Upper lobe of left lung (tissue), 4 donors: ENCODE data around the gene NR1H2.
"Not testable (repeated sequence)": the region's sequence is repeated elsewhere in the genome, so short reads cannot be mapped to it uniquely, and the experiment has no call there.

Experiments
- CTCF ChIP-seq, 6 experiments: fragments of 450-650 bp in 4 of 6; fragments of 200-600 bp in 2 of 6; sonication (generic) in 2 of 6; IDR thresholded peaks; one replicate each; pipeline ENCODE4 v1.5.1; 2016 to 2019; ENCODE audit warnings: antibody characterized with exemption in 6 of 6
- POLR2A ChIP-seq, 4 donors: fragments of 450-650 bp; IDR thresholded peaks; one replicate each; pipeline ENCODE4 v1.5.1; 2016 to 2017; ENCODE audit warnings: antibody characterized with exemption in 4 of 4, mild to moderate bottlenecking in 2 of 4

GRCh38 chr19:50329926-50330294, 46.3 kb upstream of the NR1H2 start:
- not testable (repeated sequence) for TF ChIP-seq CTCF, POLR2A (IDR thresholded peaks at IDR 0.05)
